Retinal pigment epithelial cell (primary cell): ENCODE data around the gene GNA12.
A peak's percentile ranks its signal among the peaks of the same experiment; 100 is the strongest.

Experiments
- DNase-seq: peaks from one replicate; pipeline ENCODE4 v3.0.0-alpha.2; 2010; ENCODE audit warnings: low read depth
- H3K4me3 ChIP-seq: 2 replicates; pipeline ENCODE4 v1.5.1; 2011; ENCODE audit warnings: mild to moderate bottlenecking, low read length, control low read depth, moderate library complexity
- TF ChIP-seq, protein P1 (sequence below): conservative IDR thresholded peaks from 2 replicates; pipeline ENCODE4 v1.5.1; 2011; ENCODE audit warnings: low read depth, low read length, control low read depth, inconsistent platforms

GNA12 gene

DNA sequence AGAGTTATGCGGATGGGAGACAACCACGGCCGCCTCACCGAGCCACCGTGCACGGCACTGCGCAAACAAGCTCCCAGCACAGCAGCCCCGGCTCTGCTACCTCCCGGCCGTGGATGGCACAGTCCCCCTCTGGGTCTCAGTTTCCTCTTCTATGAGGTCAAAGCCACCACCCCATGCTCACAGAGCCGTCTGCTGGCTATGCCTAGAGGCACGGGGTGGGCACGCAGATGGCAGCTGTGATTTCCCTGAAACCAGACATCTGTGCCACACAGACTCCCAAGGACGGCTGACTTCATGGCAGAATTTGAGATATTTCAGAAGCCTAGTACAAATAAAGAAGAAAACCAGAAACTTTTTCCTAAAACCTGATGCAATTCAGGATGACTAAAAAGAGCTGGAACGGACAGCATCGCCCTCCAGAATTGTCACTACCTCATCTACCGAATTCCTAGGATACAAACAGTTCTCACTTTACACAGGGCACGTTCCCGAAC is 82.9 kb downstream of the GNA12 start:
- no peak for DNase-seq
- H3K4me3 ChIP-seq = no peak overlapping the region
- TF ChIP-seq, protein P1, sequence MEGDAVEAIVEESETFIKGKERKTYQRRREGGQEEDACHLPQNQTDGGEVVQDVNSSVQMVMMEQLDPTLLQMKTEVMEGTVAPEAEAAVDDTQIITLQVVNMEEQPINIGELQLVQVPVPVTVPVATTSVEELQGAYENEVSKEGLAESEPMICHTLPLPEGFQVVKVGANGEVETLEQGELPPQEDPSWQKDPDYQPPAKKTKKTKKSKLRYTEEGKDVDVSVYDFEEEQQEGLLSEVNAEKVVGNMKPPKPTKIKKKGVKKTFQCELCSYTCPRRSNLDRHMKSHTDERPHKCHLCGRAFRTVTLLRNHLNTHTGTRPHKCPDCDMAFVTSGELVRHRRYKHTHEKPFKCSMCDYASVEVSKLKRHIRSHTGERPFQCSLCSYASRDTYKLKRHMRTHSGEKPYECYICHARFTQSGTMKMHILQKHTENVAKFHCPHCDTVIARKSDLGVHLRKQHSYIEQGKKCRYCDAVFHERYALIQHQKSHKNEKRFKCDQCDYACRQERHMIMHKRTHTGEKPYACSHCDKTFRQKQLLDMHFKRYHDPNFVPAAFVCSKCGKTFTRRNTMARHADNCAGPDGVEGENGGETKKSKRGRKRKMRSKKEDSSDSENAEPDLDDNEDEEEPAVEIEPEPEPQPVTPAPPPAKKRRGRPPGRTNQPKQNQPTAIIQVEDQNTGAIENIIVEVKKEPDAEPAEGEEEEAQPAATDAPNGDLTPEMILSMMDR = no peak

DNA sequence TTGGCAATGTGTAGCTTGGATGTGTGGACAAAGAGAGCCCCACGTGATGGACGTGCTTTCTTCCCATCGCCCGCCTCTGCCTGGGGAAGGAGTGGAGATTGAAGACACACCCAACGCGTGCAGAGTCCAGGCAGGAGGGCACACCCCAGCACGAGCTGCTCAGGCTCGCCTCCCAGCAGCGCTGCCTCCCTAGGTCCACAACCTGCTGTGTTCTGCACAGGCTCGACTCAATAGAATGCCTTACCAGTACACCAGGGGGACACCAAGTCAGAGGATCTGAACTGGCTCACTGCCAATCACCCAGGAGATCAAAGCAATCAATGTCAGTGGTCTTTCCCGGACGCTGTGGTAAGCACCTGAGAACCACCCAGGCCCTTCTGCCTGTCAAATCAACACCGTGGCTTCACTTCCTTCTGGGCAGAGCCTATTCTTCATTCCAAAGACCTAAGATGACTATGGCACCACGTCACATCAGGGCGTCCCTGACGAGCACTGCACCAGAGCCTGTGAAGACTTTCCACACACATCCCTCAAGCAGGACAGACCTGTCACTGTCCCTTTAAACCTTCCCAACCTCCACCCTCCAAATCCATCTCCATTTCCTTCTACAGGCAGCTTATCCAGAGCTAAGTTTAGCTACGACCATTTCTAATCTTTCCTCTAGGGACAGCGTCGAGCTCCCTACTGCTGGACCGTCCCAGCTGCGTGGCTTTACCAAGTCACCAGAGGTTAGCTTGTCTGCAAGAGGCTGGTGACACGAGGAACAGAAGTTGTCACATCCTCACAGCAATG is 83.8 kb downstream of the GNA12 start:
- no peak overlapping the region for H3K4me3 ChIP-seq
- TF ChIP-seq, protein P1 = peak; percentile 59
- no peak for DNase-seq

DNA sequence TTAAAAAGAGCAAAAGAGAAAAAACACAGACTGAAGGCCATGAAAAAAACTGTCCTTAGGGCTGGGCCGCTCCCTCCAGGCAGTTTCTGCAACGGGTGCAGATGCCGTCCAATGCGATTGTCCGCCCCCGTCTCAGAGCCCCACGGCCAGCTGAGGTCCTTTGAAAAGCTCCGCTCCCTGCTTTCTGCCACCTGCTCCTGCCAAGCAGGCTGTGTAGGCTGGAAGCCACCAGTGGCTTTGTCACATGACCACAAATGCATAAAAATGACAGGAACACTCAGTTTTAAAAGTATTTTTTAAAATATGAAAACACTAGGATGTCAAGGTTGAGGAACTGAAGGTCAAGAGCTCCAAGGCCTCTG is 84.4 kb downstream of the GNA12 start:
- TF ChIP-seq, protein P1 = no peak
- H3K4me3 ChIP-seq = no peak overlapping the region
- DNase-seq = no peak

DNA sequence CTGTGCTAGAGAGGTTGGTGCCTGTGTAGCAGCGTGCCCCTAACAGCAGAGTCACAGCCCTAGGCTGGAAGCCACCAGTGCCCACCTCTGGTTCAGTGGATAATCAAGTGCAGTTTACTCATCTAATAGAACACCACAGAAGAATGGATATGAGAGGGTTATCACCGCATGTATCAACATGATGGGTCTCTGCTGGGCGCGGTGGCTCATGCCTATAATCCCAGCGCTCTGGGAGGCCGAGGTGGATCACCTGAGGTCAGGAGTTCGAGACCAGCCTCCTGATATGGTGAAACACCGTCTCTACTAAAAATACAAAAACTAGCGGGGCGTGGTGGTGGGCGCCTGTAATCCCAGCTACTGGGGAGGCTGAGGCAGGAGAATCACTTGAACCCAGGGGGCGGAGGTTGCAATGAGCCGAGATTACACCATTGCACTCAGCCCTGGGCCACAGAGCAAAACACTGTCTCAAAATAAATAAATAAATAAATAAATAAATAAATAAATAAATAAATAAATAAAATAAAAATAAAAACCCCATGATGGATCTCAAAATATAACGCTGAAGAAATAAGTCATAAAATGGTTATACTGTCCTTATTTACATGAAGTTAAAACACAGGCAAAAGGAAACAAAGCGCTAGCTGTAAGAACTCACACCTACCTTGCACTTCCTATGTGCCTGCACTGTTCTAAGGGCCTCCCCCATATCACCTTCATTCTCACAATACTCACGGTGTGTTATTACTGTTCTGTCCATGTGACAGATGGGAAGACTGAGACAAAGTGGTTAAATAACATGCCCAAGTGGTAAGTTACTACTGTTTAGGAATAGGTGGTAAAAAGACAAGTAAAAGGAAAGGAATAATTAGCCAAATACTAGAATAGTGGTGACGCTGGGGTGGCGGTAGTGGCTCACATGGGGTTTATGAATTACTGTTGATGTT is 85.2 kb downstream of the GNA12 start:
- DNase-seq = no peak
- TF ChIP-seq, protein P1 = no peak
- H3K4me3 ChIP-seq = no peak overlapping the region

DNA sequence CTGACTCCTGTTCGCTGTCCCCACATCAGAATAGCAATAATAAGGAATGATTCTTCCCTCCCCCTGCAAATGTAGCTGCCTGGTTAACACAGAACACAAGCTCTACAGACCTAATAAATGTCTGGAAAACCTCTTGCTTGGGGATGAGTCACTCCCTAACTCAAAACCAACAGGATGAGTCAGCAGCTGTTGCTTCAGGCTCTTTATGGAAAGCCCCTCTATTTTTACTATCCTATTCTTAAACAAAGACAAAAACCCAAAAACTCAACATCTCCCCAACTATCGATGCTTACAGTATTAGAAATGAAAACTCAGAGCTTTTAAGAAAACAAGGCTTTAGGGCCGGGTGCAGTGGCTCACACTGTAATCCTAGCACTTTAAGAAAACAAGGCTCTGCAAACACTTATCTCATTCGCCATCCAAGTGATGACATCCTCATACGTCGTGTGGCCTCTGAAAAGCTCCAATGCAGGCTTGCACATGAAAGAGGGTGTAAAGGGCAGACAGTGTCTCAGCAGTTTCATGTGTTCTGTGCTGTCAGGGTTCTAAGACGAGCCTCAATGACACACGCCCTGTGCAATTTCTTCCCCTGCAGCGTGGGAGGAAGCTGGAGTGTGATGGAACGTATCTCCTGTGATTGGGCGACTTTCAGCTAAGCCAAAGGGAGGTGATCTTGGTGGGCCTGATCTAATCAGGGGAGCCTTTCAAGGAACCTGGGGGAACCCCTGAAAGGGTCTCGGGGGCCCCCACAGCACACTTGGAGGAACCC is 86.0 kb downstream of the GNA12 start:
- peak overlapping the region; percentile 7 for H3K4me3 ChIP-seq
- peak; percentile 89 for DNase-seq

DNA sequence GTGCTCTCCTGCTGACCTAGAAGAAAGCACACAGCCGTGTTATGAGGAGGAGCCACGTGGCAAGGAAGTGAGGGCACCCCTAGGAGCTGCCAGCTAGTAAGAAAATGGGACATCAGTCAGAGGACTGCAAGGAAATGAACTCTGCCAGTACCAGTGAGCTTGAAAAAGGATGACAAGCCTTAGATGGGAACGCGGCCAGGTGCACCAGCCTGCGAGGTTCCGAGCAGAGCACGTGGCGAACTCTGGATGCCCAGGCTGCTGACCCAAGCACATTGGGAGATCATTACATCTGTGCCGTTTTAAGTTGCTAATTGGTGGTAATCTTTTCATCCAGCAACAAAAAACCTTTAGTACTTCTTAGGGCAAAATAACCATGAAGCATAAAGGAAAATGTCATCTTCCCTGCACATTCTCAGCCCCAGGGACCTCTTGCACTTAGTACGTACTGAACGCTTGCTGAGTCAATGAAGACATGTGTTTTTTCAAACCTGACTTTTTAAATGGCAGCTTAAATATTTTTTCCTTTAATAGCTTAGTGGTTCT is 86.7 kb downstream of the GNA12 start:
- H3K4me3 ChIP-seq = peak overlapping the region; percentile 7
- TF ChIP-seq, protein P1 = no peak
- peak; percentile 94 for DNase-seq

More for the DNA sequence above, 86.0 kb downstream of the GNA12 start:
- TF ChIP-seq, protein P1 = no peak
